ENCODE results near the gene UTP15. TPM values are rescaled to one million over a fixed set of nuclear protein-coding genes. Genes with fewer than 3 reads are reported as not detected.

Gene UTP15
- total RNA-seq, 2 donors from 2014 or later, result 11.6 to 61.0 TPM

DNA sequence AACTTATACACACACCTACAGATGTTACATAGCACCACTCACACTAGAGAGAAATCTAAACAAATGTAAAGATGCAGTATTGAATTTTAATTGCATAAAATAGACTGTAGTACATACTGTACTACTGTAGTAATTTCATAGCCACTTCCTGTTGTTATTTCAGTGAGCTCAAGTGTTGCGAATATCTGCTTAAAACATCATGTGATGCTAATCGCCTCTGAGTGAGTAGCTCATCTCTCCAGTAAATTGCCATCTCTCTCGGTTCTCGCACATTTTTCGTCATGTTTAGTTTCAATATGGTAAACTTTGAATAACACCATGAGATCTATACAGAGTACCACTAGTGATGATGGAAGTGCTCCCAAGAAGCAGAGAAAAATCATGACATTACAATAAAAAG, 38.5 kb downstream of the UTP15 start:
- ATAC-seq (ENCODE audit: insufficient number of reproducible peaks, low FRiP score, low read depth), result no peak
- H3K36me3 ChIP-seq, result no peaks in the 10 kb centered on the region
- TF ChIP-seq, protein P1, sequence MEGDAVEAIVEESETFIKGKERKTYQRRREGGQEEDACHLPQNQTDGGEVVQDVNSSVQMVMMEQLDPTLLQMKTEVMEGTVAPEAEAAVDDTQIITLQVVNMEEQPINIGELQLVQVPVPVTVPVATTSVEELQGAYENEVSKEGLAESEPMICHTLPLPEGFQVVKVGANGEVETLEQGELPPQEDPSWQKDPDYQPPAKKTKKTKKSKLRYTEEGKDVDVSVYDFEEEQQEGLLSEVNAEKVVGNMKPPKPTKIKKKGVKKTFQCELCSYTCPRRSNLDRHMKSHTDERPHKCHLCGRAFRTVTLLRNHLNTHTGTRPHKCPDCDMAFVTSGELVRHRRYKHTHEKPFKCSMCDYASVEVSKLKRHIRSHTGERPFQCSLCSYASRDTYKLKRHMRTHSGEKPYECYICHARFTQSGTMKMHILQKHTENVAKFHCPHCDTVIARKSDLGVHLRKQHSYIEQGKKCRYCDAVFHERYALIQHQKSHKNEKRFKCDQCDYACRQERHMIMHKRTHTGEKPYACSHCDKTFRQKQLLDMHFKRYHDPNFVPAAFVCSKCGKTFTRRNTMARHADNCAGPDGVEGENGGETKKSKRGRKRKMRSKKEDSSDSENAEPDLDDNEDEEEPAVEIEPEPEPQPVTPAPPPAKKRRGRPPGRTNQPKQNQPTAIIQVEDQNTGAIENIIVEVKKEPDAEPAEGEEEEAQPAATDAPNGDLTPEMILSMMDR (IDR thresholded peaks at IDR 0.05), result no peak
- DNase-seq (ENCODE audit: low spot score), result no peak
- no peaks in the 10 kb centered on the region for H3K4me1 ChIP-seq (ENCODE audit: control insufficient read depth in 1 of 2, low read depth in 2 of 2)
- no peak overlapping the region for H3K27ac ChIP-seq
- no peaks in the 10 kb centered on the region for H3K27me3 ChIP-seq (replicated peaks; ENCODE audit: insufficient read depth)
- H3K9me3 ChIP-seq, result peaks cover 6% of the 10 kb centered on the region
- H3K4me3 ChIP-seq, result no peak overlapping the region

DNA sequence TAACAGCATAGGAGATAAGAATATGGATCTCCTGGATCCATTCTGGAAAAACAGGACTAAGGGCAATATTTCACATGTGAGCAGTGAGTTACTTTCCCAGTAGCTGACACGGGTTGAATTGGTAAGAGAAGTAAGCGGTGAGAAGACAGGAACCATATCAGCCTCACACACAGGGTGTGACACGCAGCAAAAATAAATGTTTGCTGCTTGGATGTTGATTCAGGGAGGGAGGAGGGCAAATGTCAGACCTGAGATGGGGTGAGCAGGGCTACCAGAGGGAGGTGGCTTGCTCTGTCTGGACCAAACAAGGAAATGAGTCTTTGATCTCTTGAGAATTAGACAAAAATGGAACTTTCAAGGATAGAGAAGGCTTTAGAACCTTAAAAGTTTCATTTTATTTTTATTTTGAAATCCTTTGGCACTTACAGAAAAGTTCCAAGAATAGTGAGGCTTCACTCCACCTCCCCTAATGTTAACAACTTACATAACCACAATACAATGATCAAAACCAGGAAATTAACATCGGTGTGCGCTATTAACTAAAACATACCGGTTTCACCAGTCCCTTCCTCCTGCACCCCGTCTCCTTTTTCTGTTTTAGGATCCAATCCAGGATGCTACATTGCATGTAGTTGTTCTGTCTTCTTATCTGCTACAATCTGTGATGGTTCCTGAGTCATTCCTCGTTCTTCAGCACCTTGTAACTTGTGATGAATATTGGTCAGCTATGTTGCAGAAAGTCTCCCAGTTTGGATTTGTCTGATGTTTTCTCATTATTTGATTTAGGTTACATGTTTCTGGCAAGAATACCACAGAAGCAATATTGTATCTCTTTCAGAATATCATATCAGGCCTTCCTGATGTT, 39.9 kb downstream of the UTP15 start:
- ATAC-seq (ENCODE audit: insufficient number of reproducible peaks, low FRiP score, low read depth), result no peak
- H3K27ac ChIP-seq, result no peak overlapping the region
- TF ChIP-seq, protein P1 (IDR thresholded peaks at IDR 0.05), result no peak
- DNase-seq (ENCODE audit: low spot score), result no peak
- peaks cover 6% of the 10 kb centered on the region for H3K9me3 ChIP-seq
- no peaks in the 10 kb centered on the region for H3K36me3 ChIP-seq
- no peak overlapping the region for H3K4me3 ChIP-seq
- no peaks in the 10 kb centered on the region for H3K27me3 ChIP-seq (replicated peaks; ENCODE audit: insufficient read depth)
- H3K4me1 ChIP-seq (ENCODE audit: control insufficient read depth in 1 of 2, low read depth in 2 of 2), result no peaks in the 10 kb centered on the region

GRCh38 chr5:73606206-73606753, 40.7 kb downstream of the UTP15 start:
- no peaks in the 10 kb centered on the region for H3K4me1 ChIP-seq (ENCODE audit: control insufficient read depth in 1 of 2, low read depth in 2 of 2)
- no peak overlapping the region for H3K4me3 ChIP-seq
- TF ChIP-seq, protein P1 (IDR thresholded peaks at IDR 0.05), result no peak
- no peak overlapping the region for H3K27ac ChIP-seq
- no peak for ATAC-seq (ENCODE audit: insufficient number of reproducible peaks, low FRiP score, low read depth)
- peaks cover 6% of the 10 kb centered on the region for H3K9me3 ChIP-seq
- DNase-seq (ENCODE audit: low spot score), result no peak
- no peaks in the 10 kb centered on the region for H3K27me3 ChIP-seq (replicated peaks; ENCODE audit: insufficient read depth)
- no peaks in the 10 kb centered on the region for H3K36me3 ChIP-seq

GRCh38 chr5:73607228-73607627, 41.7 kb downstream of the UTP15 start:
- TF ChIP-seq, protein P1 (IDR thresholded peaks at IDR 0.05), result no peak
- Histone ChIP-seq H3K27me3 (replicated peaks; ENCODE audit: insufficient read depth) (no peaks in the 10 kb centered on the region), H3K4me3 (no peak overlapping the region), H3K36me3 (no peaks in the 10 kb centered on the region), H3K27ac (no peak overlapping the region), H3K4me1 (ENCODE audit: control insufficient read depth in 1 of 2, low read depth in 2 of 2) (no peaks in the 10 kb centered on the region), H3K9me3 (no peaks in the 10 kb centered on the region)
- DNase-seq (ENCODE audit: low spot score), result no peak
- ATAC-seq (ENCODE audit: insufficient number of reproducible peaks, low FRiP score, low read depth), result no peak

- ATAC-seq (ENCODE audit: insufficient number of reproducible peaks, low FRiP score, low read depth) (no peak), DNase-seq (ENCODE audit: low spot score) (no peak)
- Histone ChIP-seq H3K9me3 (no peaks in the 10 kb centered on the region), H3K4me3 (no peak overlapping the region), H3K36me3 (no peaks in the 10 kb centered on the region), H3K27ac (no peak overlapping the region), H3K27me3 (replicated peaks; ENCODE audit: insufficient read depth) (no peaks in the 10 kb centered on the region), H3K4me1 (ENCODE audit: control insufficient read depth in 1 of 2, low read depth in 2 of 2) (no peaks in the 10 kb centered on the region)
- TF ChIP-seq, protein P1 (IDR thresholded peaks at IDR 0.05), result no peak
These were observed 47.3 kb downstream of the UTP15 start for GRCh38 chr5:73612799-73613198.

Measured in thoracic aorta (tissue), 2 donors.